HEK293 (cell line): ENCODE data around the gene FGD1.

Experiments
- ELK4 ChIP-seq: IDR thresholded peaks from 2 replicates; pipeline ENCODE4 v1.6.1; 2011; ENCODE audit warnings: mild to moderate bottlenecking, low read depth, low read length, borderline replicate concordance
- ZNF121 ChIP-seq: fragments of 450-650 bp; formaldehyde crosslinking; IDR thresholded peaks from 2 replicates; pipeline ENCODE4 v1.5.1; 2016; ENCODE audit warnings: missing biosample characterization, missing genetic modification characterization
- ZNF501 ChIP-seq: fragments of 450-650 bp; formaldehyde crosslinking; IDR thresholded peaks from 2 replicates; pipeline ENCODE4 v1.5.1; 2016; ENCODE audit warnings: missing biosample characterization, missing genetic modification characterization
- ZNF513 ChIP-seq: fragments of 450-650 bp; IDR thresholded peaks from 2 replicates; pipeline ENCODE4 v1.5.1; 2018; ENCODE audit warnings: missing biosample characterization, missing genetic modification characterization
- TF ChIP-seq, protein P1 (sequence below): fragments of 450-650 bp; formaldehyde crosslinking; conservative IDR thresholded peaks from 2 replicates; pipeline ENCODE4 v1.5.1; 2016; ENCODE audit warnings: low read depth, missing biosample characterization, missing genetic modification characterization
- TF ChIP-seq, protein P2 (sequence below): fragments of 450-650 bp; formaldehyde crosslinking; IDR thresholded peaks from 2 replicates; pipeline ENCODE4 v1.5.1; 2016; ENCODE audit warnings: missing biosample characterization, missing genetic modification characterization
- TF ChIP-seq, protein P3 (sequence below): fragments of 450-650 bp; formaldehyde crosslinking; IDR thresholded peaks from 2 replicates; pipeline ENCODE4 v1.5.1; 2016; ENCODE audit warnings: missing biosample characterization, missing genetic modification characterization

- TF ChIP-seq ZNF513 (tag by site-specific recombination) (no peak), ELK4 (no peak), ZNF501 (no peak), ZNF121 (no peak)
- TF ChIP-seq, protein P1, sequence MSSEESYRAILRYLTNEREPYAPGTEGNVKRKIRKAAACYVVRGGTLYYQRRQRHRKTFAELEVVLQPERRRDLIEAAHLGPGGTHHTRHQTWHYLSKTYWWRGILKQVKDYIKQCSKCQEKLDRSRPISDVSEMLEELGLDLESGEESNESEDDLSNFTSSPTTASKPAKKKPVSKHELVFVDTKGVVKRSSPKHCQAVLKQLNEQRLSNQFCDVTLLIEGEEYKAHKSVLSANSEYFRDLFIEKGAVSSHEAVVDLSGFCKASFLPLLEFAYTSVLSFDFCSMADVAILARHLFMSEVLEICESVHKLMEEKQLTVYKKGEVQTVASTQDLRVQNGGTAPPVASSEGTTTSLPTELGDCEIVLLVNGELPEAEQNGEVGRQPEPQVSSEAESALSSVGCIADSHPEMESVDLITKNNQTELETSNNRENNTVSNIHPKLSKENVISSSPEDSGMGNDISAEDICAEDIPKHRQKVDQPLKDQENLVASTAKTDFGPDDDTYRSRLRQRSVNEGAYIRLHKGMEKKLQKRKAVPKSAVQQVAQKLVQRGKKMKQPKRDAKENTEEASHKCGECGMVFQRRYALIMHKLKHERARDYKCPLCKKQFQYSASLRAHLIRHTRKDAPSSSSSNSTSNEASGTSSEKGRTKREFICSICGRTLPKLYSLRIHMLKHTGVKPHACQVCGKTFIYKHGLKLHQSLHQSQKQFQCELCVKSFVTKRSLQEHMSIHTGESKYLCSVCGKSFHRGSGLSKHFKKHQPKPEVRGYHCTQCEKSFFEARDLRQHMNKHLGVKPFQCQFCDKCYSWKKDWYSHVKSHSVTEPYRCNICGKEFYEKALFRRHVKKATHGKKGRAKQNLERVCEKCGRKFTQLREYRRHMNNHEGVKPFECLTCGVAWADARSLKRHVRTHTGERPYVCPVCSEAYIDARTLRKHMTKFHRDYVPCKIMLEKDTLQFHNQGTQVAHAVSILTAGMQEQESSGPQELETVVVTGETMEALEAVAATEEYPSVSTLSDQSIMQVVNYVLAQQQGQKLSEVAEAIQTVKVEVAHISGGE (tag by site-specific recombination): no peak
- TF ChIP-seq, protein P2, sequence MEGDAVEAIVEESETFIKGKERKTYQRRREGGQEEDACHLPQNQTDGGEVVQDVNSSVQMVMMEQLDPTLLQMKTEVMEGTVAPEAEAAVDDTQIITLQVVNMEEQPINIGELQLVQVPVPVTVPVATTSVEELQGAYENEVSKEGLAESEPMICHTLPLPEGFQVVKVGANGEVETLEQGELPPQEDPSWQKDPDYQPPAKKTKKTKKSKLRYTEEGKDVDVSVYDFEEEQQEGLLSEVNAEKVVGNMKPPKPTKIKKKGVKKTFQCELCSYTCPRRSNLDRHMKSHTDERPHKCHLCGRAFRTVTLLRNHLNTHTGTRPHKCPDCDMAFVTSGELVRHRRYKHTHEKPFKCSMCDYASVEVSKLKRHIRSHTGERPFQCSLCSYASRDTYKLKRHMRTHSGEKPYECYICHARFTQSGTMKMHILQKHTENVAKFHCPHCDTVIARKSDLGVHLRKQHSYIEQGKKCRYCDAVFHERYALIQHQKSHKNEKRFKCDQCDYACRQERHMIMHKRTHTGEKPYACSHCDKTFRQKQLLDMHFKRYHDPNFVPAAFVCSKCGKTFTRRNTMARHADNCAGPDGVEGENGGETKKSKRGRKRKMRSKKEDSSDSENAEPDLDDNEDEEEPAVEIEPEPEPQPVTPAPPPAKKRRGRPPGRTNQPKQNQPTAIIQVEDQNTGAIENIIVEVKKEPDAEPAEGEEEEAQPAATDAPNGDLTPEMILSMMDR (tag by site-specific recombination): no peak
- TF ChIP-seq, protein P3, sequence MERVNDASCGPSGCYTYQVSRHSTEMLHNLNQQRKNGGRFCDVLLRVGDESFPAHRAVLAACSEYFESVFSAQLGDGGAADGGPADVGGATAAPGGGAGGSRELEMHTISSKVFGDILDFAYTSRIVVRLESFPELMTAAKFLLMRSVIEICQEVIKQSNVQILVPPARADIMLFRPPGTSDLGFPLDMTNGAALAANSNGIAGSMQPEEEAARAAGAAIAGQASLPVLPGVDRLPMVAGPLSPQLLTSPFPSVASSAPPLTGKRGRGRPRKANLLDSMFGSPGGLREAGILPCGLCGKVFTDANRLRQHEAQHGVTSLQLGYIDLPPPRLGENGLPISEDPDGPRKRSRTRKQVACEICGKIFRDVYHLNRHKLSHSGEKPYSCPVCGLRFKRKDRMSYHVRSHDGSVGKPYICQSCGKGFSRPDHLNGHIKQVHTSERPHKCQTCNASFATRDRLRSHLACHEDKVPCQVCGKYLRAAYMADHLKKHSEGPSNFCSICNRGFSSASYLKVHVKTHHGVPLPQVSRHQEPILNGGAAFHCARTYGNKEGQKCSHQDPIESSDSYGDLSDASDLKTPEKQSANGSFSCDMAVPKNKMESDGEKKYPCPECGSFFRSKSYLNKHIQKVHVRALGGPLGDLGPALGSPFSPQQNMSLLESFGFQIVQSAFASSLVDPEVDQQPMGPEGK (tag by site-specific recombination): no peak
These were observed 13.0 kb downstream of the FGD1 start for GRCh38 chrX:54482839-54483593.
